LHCN-M2 (cell line): ENCODE measurements around the gene KCNH2. TPM values are rescaled to one million over a fixed set of nuclear protein-coding genes. Genes with fewer than 3 reads are reported as not detected.
"Not testable (repeated sequence)": the region's sequence is repeated elsewhere in the genome, so short reads cannot be mapped to it uniquely, and the experiment has no call there.

Experiments
- DNase-seq: peaks from one replicate; pipeline ENCODE4 v3.0.0-alpha.2; 2012; ENCODE audit warnings: low read depth
- total RNA-seq: library from RNA; depleted of rRNA; stranded (reverse); fragments of >200 nt; gene quantifications from 2 replicates; pipeline ENCODE4 v1.2.3, GENCODE V29; 2014

The KCNH2 gene
- total RNA-seq, 1 experiment from 2014 or later: 0.11 TPM

- DNase-seq: not testable (repeated sequence)
Observed at GRCh38 chr7:151011616-151012015, 33.5 kb upstream of the KCNH2 start.

DNA sequence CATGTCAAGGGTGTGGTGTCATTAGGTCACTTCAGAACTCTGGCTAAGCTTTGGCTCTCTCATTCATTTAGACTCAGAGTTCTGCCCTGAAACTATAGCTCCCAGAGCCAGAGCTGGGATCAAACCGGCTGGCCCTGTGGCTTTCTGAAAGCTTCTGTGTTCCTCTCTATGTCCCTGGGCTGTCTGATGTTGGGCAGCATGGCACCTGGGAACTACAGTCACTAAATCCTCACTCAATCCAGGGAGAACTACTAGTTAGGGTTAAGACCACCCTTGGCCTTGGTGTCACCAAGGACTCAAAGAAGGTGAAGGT lies 32.9 kb upstream of the KCNH2 start:
- DNase-seq: no peak

DNA sequence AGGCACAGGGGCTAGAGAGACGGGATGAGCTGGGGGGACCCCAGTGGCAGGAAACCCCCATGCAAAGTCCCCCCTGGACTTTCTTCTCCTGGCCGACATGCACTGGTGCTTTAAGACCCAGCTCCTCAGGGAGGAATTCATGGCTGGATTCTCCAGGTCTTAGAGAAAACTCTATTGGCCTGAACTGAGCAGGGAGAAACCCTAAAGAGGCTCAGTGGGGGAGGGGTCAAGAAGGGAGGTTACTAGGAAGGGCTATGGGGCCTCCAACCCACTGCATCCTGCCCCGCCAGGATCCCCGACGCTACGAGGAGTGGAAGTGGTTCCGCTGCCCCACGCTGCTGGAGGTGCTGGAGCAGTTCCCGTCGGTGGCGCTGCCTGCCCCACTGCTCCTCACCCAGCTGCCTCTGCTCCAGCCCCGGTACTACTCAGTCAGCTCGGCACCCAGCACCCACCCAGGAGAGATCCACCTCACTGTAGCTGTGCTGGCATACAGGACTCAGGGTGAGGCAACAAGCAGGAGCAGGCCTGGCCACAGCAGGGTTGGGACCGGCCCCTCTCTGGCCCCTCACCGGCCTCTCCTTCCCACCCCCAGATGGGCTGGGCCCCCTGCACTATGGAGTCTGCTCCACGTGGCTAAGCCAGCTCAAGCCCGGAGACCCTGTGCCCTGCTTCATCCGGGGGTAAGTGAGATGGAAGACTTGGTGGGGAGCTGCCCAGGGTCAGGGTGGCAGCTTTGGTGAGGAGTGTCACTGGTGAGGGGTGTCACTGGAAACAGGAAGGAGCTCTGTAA lies 32.4 kb upstream of the KCNH2 start:
- no peak for DNase-seq

GRCh38 chr7:151010037-151010306 lies 31.9 kb upstream of the KCNH2 start:
- DNase-seq: no peak

DNA sequence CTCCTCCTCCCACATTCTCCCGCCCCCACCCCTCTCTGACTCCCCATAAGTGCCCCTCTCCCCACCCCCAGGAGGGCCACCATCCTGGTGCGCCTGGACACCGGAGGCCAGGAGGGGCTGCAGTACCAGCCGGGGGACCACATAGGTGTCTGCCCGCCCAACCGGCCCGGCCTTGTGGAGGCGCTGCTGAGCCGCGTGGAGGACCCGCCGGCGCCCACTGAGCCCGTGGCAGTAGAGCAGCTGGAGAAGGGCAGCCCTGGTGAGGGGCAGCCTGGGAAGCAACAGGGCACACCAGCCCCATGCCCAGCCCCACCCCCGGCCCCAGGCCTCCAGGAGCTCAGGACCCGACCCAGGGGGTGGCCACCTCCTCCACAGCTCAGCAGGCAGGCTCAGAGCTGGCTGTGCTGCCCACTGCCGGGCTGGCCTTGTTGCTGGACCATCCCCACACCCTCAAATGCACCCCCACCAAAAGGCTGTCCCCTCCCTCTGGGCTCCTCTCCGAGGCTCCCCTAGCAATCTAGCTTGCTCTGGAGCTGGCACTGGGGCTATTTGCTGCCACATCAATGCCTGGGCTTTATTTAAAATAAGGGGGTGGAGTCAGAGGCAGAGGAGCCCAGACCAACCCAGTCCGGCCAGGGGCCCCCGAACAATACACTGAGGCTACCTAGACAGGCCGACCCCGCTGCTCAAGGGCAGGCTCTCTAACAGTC lies 31.4 kb upstream of the KCNH2 start:
- no peak for DNase-seq

DNA sequence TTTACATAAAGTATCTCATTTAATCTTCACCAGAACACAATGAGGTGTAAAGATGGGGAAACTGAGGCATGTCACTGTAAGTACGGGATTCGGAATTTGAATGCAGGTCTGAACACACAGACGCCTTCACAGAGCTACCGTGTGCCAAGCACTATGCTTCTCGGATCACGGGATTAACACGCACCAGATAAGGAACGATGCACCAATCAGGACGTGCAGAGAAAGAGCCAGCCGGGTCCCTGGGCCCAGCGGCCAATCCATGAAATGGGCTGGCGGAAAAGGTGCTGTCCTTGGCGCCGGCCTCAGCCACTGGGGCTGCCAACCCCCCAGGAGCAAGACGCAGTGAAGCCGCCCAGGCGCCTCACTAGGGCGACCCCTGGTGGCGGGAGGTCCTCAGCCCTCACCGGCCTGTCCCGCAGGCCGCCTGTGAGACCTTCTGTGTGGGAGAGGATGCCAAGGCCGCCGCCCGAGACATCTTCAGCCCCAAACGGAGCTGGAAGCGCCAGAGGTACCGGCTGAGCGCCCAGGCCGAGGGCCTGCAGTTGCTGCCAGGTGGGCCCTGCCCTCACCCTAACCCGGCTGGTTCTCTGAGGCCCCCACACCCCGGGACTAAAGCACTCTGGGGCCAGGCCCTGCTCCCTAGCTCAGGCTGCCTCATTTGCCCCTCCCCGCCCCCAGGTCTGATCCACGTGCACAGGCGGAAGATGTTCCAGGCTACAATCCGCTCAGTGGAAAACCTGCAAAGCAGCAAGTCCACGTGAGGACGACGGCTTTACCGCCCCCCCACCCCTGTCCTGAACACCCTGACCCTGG lies 30.6 kb upstream of the KCNH2 start:
- no peak for DNase-seq

DNA sequence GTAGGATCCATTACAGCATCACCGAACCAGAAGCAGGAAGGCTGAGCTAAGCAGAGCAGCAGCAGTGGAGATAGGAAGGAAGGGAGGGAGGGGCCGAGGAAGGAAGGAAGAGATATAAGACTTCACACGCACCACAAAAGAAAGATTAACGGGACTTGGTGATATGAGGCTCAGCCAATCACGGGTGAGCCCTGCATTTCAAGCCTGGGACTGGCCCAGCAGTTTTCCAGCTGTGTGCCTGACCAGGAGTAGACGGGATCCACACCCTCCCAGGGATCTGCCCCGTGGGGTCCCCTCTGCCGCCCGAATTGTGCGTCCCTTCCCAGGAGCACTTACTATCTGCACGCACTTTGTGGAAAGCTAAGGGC lies 30.0 kb upstream of the KCNH2 start:
- DNase-seq: no peak

DNA sequence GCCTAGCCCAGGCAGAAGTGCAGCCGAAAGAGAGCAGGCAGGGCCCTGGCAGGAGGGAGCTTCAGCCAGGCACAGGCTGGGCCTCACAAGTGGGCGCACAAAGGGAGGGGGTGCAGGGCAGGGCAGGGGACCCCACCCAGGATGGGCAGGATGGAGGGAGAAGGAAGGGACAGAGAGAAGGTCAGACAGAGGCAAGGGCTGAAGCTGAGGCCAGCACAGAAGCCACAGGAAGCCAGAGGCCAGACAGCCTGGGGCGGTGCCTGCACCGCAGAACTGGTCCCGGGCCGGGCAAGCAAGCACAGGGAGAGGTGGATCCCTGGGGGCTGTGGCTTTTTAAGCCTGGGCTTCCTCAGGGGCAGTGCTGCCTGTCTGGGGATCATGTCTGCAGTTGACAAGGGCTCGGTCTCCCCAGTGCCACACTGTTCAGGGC lies 29.4 kb upstream of the KCNH2 start:
- DNase-seq: no peak

- DNase-seq: no peak
Observed at GRCh38 chr7:151006590-151007300, 28.6 kb upstream of the KCNH2 start.

DNA sequence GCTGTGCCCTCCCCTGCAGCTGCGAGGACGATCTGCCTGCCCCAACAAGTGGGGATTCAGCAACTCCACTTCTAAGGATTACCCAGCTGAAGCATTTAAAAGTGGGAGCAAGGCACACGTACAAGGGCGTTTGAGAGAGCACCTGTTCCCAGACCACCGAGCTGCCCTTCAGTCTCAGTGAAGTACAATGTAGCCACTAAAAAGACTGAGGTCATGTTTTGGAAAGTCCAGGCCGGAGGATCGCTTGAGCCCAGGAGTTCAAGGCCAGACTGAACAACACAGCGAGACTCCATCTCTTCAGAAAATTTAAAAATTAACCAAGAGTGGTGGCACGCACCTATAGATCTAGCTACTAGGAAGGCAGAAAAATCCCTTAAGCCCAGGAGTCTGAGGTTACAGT lies 27.4 kb upstream of the KCNH2 start:
- DNase-seq: no peak

DNA sequence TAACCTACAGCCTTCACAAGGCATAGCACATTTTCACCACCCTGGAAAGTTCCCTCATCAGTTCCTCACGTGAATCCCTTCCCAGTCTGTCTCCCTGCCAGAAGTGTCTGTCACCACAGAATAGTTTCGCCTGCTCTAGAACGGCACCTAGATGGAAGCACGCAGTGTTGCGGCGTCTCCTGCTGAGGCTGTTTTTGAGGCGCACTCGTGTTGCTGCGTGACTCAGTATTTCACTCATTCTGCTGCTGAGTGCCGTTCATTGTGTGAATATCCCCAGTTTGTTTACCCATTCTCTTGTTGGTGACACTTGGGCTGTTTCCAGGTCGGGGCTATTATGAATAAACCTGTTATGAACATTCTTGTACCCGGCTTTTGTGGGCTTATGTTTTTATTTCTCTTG lies 25.5 kb upstream of the KCNH2 start:
- DNase-seq: no peak

DNA sequence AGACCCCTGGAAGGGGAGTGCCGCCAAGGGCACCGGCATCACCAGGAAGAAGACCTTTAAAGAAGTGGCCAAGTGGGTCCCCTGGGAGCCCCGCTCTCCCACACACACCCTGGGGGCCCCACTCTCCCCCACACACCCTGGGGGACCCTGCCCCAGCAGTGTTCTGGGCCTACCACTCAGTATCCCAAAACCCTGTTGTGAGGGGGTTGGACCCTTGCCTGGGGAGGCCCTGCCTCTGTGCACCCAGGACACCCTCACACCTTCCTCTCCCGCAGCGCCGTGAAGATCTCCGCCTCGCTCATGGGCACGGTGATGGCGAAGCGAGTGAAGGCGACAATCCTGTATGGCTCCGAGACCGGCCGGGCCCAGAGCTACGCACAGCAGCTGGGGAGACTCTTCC lies 23.4 kb upstream of the KCNH2 start:
- DNase-seq: no peak

- no peak for DNase-seq
Observed at GRCh38 chr7:151000897-151001495, 22.9 kb upstream of the KCNH2 start.

DNA sequence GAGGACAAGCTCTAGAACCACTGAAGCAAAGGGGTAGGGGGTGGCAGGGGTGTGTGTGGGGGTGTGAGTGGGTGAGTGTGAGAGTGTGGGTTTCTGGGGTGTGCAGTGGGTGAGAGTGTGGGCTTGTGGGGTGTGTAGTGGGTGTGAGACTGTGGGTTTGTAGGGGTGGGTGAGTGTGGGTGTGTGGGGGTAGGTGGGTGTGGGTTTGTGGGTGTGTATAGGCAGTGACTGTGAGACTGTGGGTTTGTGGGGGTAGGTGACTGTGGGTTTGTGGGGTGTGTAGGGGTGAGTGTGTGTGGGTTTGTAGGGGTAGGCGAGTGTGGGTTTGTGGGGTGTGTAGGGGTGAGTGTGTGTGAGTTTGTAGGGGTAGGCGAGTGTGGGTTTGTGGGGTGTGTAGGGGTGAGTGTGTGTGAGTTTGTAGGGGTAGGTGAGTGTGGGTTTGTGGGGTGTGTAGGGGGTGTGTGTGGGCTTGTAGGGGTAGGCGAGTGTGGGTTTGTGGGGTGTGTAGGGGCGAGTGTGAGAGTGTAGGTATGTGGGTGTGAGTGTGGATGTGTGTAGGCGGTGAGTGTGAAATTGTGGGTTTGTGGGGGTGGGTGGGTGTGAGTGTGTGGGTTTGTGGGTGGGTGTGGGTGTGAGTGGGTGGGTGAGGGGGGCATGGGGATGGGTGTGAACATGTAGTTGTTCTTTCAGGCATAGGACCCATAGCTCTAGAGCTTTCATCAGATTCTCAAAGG lies 21.5 kb upstream of the KCNH2 start:
- no peak for DNase-seq

DNA sequence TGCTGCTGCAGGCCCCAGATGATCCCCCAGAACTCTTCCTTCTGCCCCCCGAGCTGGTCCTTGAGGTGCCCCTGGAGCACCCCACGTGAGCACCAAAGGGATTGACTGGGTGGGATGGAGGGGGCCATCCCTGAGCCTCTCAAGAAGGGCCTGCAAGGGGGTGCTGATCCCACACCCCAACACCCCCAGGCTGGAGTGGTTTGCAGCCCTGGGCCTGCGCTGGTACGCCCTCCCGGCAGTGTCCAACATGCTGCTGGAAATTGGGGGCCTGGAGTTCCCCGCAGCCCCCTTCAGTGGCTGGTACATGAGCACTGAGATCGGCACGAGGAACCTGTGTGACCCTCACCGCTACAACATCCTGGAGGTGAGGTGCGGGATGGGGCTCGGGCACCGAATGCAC lies 20.9 kb upstream of the KCNH2 start:
- no peak for DNase-seq

GRCh38 chr7:150998341-150998740 lies 20.2 kb upstream of the KCNH2 start:
- DNase-seq: no peak

GRCh38 chr7:150997817-150998216 lies 19.7 kb upstream of the KCNH2 start:
- DNase-seq: no peak

DNA sequence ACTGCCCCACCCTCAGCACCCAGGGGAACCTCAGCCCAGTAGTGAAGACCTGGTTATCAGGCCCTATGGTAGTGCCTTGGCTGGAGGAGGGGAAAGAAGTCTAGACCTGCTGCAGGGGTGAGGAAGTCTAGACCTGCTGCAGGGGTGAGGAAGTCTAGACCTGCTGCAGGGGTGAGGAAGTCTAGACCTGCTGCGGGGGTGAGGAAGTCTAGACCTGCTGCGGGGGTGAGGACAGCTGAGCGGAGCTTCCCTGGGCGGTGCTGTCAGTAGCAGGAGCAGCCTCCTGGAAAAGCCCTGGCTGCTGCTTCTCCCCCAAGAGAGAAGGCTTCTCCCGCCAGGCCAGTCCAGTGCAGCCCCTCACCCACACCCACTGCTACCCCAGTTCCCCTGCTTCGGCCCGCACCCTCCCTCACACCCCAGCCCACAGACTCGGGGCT lies 19.0 kb upstream of the KCNH2 start:
- DNase-seq: no peak

- no peak for DNase-seq
Observed at GRCh38 chr7:150996376-150997074, 18.4 kb upstream of the KCNH2 start.

GRCh38 chr7:150994838-150995510 lies 16.9 kb upstream of the KCNH2 start:
- DNase-seq: no peak
